H1 (cell line): Measurements from ENCODE around the gene MAGEC3. TPM values are rescaled to one million over a fixed set of nuclear protein-coding genes. Genes with fewer than 3 reads are reported as not detected.

ENCODE experiments used
- CTCF ChIA-PET: fragments of 300-600 bp; sonication (Branson Sonifier 250); formaldehyde crosslinking; loops from one replicate; lab custom pipeline; 2021; ENCODE audit not compliant: partially characterized antibody; lab: Charles Lee
- POLR2A ChIA-PET: fragments of 300-600 bp; sonication (Branson Sonifier 250); formaldehyde crosslinking; loops from one replicate; lab custom pipeline; 2021; ENCODE audit warnings: inconsistent platforms; ENCODE audit not compliant: partially characterized antibody; lab: Charles Lee
- DNase-seq, 2 experiments: peaks; one replicate each; pipeline versions ENCODE4 v3.0.0 to v3.0.0-alpha.2; 2010 to 2022; ENCODE audit warnings: low spot score in 2 of 2, low read depth in 1 of 2, mixed read lengths in 1 of 2
- FAIRE-seq: peaks from 2 replicates; lab custom pipeline; 2011; peaks lifted over from hg19 to GRCh38; lab: Jason Lieb, UNC
- H2AFZ ChIP-seq: 2 replicates; pipeline ENCODE4 v1.8.1; 2012; ENCODE audit warnings: low read length, inconsistent platforms
- H2AK5ac ChIP-seq: 2 replicates; pipeline ENCODE4 v1.6.1; 2013; ENCODE audit warnings: low read depth, low read length
- H2BK120ac ChIP-seq: replicated peaks from 2 replicates; pipeline ENCODE3; 2013; ENCODE audit warnings: low read depth, low read length, inconsistent platforms
- H2BK12ac ChIP-seq: 2 replicates; pipeline ENCODE4 v1.6.1; 2013; ENCODE audit warnings: low read depth, low read length
- H2BK15ac ChIP-seq: 2 replicates; pipeline ENCODE4 v1.6.1; 2013; ENCODE audit warnings: low read length
- H2BK20ac ChIP-seq: 2 replicates; pipeline ENCODE4 v1.6.1; 2013; ENCODE audit warnings: low read length
- H2BK5ac ChIP-seq: 2 replicates; pipeline ENCODE4 v1.6.1; 2013; ENCODE audit warnings: low read depth, low read length
- H3K14ac ChIP-seq: 2 replicates; pipeline ENCODE4 v1.6.1; 2013; ENCODE audit warnings: inconsistent platforms; ENCODE audit not compliant: insufficient read length
- H3K18ac ChIP-seq: 2 replicates; pipeline ENCODE4 v1.6.1; 2013; ENCODE audit warnings: low read length; ENCODE audit errors: extremely low read depth
- H3K23ac ChIP-seq: 2 replicates; pipeline ENCODE4 v1.6.1; 2013; ENCODE audit warnings: inconsistent platforms; ENCODE audit not compliant: insufficient read length
- H3K23me2 ChIP-seq: 2 replicates; pipeline ENCODE4 v1.6.1; 2013; ENCODE audit warnings: low read depth, low read length
- H3K27ac ChIP-seq: 2 replicates; pipeline ENCODE4 v1.6.1; 2011; ENCODE audit warnings: low read depth, low read length, inconsistent platforms
- H3K27me3 ChIP-seq, 4 experiments: replicated peaks in 1 of 4; 1 replicate in 1 of 4; 2 replicates in 3 of 4; pipeline versions ENCODE4 v1.6.1 to v1.8.1; 2011 to 2013; ENCODE audit warnings: low read length in 3 of 4, mild to moderate bottlenecking in 3 of 4, inconsistent platforms in 2 of 4, mixed read lengths in 2 of 4, moderate library complexity in 1 of 4; ENCODE audit not compliant: control insufficient read depth in 3 of 4, insufficient read depth in 3 of 4; ENCODE audit errors: extremely low read depth in 1 of 4
- H3K36me3 ChIP-seq, 4 experiments: 2 replicates each; pipeline versions ENCODE4 v1.6.1 to v1.8.1; 2011 to 2013; ENCODE audit warnings: mild to moderate bottlenecking in 4 of 4, low read length in 3 of 4, moderate library complexity in 2 of 4, control low read depth in 1 of 4, inconsistent platforms in 1 of 4; ENCODE audit not compliant: insufficient read depth in 4 of 4, control insufficient read depth in 2 of 4
- H3K4ac ChIP-seq: replicated peaks from 2 replicates; pipeline ENCODE3; 2013; ENCODE audit warnings: low read length, low read depth, mixed read lengths, inconsistent platforms; ENCODE audit not compliant: insufficient read length
- H3K4me1 ChIP-seq, 4 experiments: replicated peaks in 1 of 4; 1 replicate in 1 of 4; 2 replicates in 3 of 4; pipeline versions ENCODE4 v1.6.1 to v1.8.1; 2011 to 2013; ENCODE audit warnings: low read length in 3 of 4, inconsistent platforms in 2 of 4, mixed read lengths in 1 of 4; ENCODE audit not compliant: insufficient read depth in 4 of 4, control insufficient read depth in 3 of 4
- H3K4me2 ChIP-seq, 2 experiments: 2 replicates each; pipeline versions ENCODE4 v1.6.1 to v1.8.1; 2011 to 2013; ENCODE audit warnings: low read depth in 2 of 2, low read length in 2 of 2, control low read depth in 1 of 2, inconsistent platforms in 1 of 2, mild to moderate bottlenecking in 1 of 2; ENCODE audit not compliant: insufficient read depth in 1 of 2
- H3K4me3 ChIP-seq, 4 experiments: fragments of 200-600, 300-600 bp in 1 of 4; sonication (generic), shearing (Covaris generic), sonication (Bioruptor Twin) in 1 of 4; 2 replicates each; pipeline versions ENCODE4 v1.5.1 to v1.8.1; 2011 to 2016; ENCODE audit warnings: low read length in 4 of 4, low read depth in 3 of 4, control low read depth in 2 of 4, inconsistent platforms in 2 of 4, mild to moderate bottlenecking in 2 of 4, mixed read lengths in 1 of 4, moderate library complexity in 1 of 4; ENCODE audit not compliant: insufficient read depth in 2 of 4; ENCODE audit errors: extremely low read depth in 1 of 4
- H3K56ac ChIP-seq: replicated peaks from 2 replicates; pipeline ENCODE3; 2013; ENCODE audit warnings: low read depth, mild to moderate bottlenecking, mixed read lengths, low read length, inconsistent platforms; ENCODE audit not compliant: insufficient read length
- H3K79me1 ChIP-seq: 2 replicates; pipeline ENCODE4 v1.6.1; 2013; ENCODE audit warnings: low read depth, low read length, control low read depth
- H3K79me2 ChIP-seq, 2 experiments: 2 replicates each; pipeline versions ENCODE4 v1.6.1 to v1.8.1; 2012 to 2013; ENCODE audit warnings: low read length in 2 of 2, mild to moderate bottlenecking in 2 of 2, inconsistent platforms in 1 of 2; ENCODE audit not compliant: insufficient read depth in 2 of 2, control insufficient read depth in 1 of 2
- H3K9ac ChIP-seq, 4 experiments: replicated peaks in 1 of 4; 1 replicate in 1 of 4; 2 replicates in 3 of 4; pipeline versions ENCODE4 v1.6.1 to v1.8.1; 2011 to 2013; ENCODE audit warnings: low read depth in 3 of 4, low read length in 3 of 4, control low read depth in 2 of 4, mild to moderate bottlenecking in 2 of 4, moderate library complexity in 2 of 4, inconsistent platforms in 1 of 4; ENCODE audit errors: extremely low read depth in 1 of 4
- H3K9me3 ChIP-seq, 2 experiments: 2 replicates each; pipeline versions ENCODE4 v1.6.1 to v1.8.1; 2012 to 2013; ENCODE audit warnings: mild to moderate bottlenecking in 2 of 2, moderate library complexity in 2 of 2, control low read depth in 1 of 2, inconsistent platforms in 1 of 2, low read depth in 1 of 2, low read length in 1 of 2, mixed read lengths in 1 of 2; ENCODE audit not compliant: insufficient read depth in 2 of 2
- H4K20me1 ChIP-seq, 2 experiments: replicated peaks in 1 of 2; 2 replicates each; pipeline versions ENCODE3 to v1.8.1; 2011 to 2013; ENCODE audit warnings: inconsistent platforms in 2 of 2, low read length in 2 of 2, mild to moderate bottlenecking in 1 of 2; ENCODE audit not compliant: insufficient read depth in 2 of 2, control insufficient read depth in 1 of 2
- H4K5ac ChIP-seq: 2 replicates; pipeline ENCODE4 v1.6.1; 2013; ENCODE audit warnings: low read length, low read depth, mixed read lengths, inconsistent platforms; ENCODE audit not compliant: insufficient read length
- H4K8ac ChIP-seq: 2 replicates; pipeline ENCODE4 v1.8.0; 2013; ENCODE audit warnings: mild to moderate bottlenecking, moderate library complexity, low read length, inconsistent platforms; ENCODE audit not compliant: insufficient read depth; ENCODE audit errors: extremely low read depth
- H4K91ac ChIP-seq: replicated peaks from 2 replicates; pipeline ENCODE3; 2013; ENCODE audit warnings: low read length, mixed read lengths, inconsistent platforms; ENCODE audit not compliant: insufficient read length
- BACH1 ChIP-seq: IDR thresholded peaks from 2 replicates; pipeline ENCODE4 v1.6.1; 2012; ENCODE audit warnings: low read length, improper control_type of control experiment
- EGR1 ChIP-seq: IDR thresholded peaks from 2 replicates; pipeline ENCODE4 v1.6.1; 2011; ENCODE audit warnings: low read depth, low read length, borderline replicate concordance
- HDAC6 ChIP-seq: IDR thresholded peaks from one replicate; pipeline ENCODE4 v1.7.1; 2012; ENCODE audit warnings: low read depth, mild to moderate bottlenecking, inconsistent platforms, low read length, moderate library complexity
- KDM1A ChIP-seq: fragments of 200-600, 300-600 bp; sonication (generic); IDR thresholded peaks from 2 replicates; pipeline ENCODE4 v1.7.1; 2016; ENCODE audit warnings: mild to moderate bottlenecking, low read length, borderline replicate concordance
- POLR2AphosphoS5 ChIP-seq: IDR thresholded peaks from 2 replicates; pipeline ENCODE4 v1.6.1; 2011; ENCODE audit warnings: low read depth, low read length
- RBBP5 ChIP-seq: IDR thresholded peaks from 2 replicates; pipeline ENCODE4 v1.7.1; 2012; ENCODE audit warnings: low read depth, mild to moderate bottlenecking, inconsistent platforms, low read length, moderate library complexity, borderline replicate concordance
- RNF2 ChIP-seq: fragments of 200-900, 300-1000 bp; sonication (generic); IDR thresholded peaks from 2 replicates; pipeline ENCODE4 v1.7.1; 2016; ENCODE audit warnings: borderline replicate concordance, low read depth, mild to moderate bottlenecking, antibody characterized with exemption, low read length; ENCODE audit not compliant: poor library complexity, severe bottlenecking; ENCODE audit errors: missing control alignments
- SIRT6 ChIP-seq: IDR thresholded peaks from one replicate; pipeline ENCODE4 v1.7.1; 2012; ENCODE audit warnings: low read length, inconsistent platforms
- SP1 ChIP-seq: IDR thresholded peaks from 2 replicates; pipeline ENCODE4 v1.6.1; 2011; ENCODE audit warnings: low read depth, low read length
- WGBS, 2 experiments: shearing (Covaris generic) in 1 of 2; methylation state at CpG; one replicate each; pipeline versions ENCODE4 v1.1.6 to v1.1.7; 2013 to 2015; ENCODE audit warnings: low lambda C conversion rate in 2 of 2, mixed read lengths in 2 of 2, inconsistent platforms in 1 of 2, low coverage in 1 of 2, missing lambda C conversion rate in 1 of 2; ENCODE audit not compliant: insufficient replicate concordance in 2 of 2, insufficient coverage in 1 of 2, insufficient read length in 1 of 2; ENCODE audit errors: extremely low coverage in 1 of 2, missing lambda C conversion rate in 1 of 2; 5-methylcytosine and 5-hydroxymethylcytosine counted together
- polyA plus RNA-seq, 7 experiments: library from polyadenylated mRNA; depleted of rRNA in 3 of 7; stranded (reverse) in 5 of 7; unstranded in 2 of 7; fragments of >200 nt in 5 of 7; fragments of 200-250 nt in 2 of 7; gene quantifications; 1 replicate in 5 of 7; 2 replicates in 1 of 7; 4 replicates in 1 of 7; pipeline versions ENCODE4 v1.2.1 to v1.2.3, GENCODE V29; 2011 to 2013; ENCODE audit warnings: missing spikeins in 2 of 7, mixed read lengths in 2 of 7
- total RNA-seq: library from RNA; stranded (reverse); fragmentation: NEBNext Ultra II Directional; extraction: Animal tissue kit (Norgen Biotek cat#: 25700); gene quantifications from 2 replicates; pipeline ENCODE4 v1.2.1, GENCODE V29; 2021
- TF ChIP-seq, protein P1 (sequence below): IDR thresholded peaks from 2 replicates; pipeline ENCODE4 v1.6.1; 2012; ENCODE audit warnings: inconsistent platforms
- TF ChIP-seq, protein P2 (sequence below), 3 experiments: IDR thresholded peaks; 1 replicate in 2 of 3; 2 replicates in 1 of 3; pipeline versions ENCODE4 v1.5.1 to v1.6.1; 2011; ENCODE audit warnings: low read length in 3 of 3, mild to moderate bottlenecking in 3 of 3, inconsistent platforms in 2 of 3, low read depth in 1 of 3, moderate library complexity in 1 of 3; ENCODE audit not compliant: insufficient read depth in 1 of 3; ENCODE audit errors: control extremely low read depth in 1 of 3

The MAGEC3 gene
- total and polyA plus RNA-seq, 2 of the 8 experiments (the other 6 are each of a cell fraction or from before 2014, with no cell fraction given), result not detected

DNA sequence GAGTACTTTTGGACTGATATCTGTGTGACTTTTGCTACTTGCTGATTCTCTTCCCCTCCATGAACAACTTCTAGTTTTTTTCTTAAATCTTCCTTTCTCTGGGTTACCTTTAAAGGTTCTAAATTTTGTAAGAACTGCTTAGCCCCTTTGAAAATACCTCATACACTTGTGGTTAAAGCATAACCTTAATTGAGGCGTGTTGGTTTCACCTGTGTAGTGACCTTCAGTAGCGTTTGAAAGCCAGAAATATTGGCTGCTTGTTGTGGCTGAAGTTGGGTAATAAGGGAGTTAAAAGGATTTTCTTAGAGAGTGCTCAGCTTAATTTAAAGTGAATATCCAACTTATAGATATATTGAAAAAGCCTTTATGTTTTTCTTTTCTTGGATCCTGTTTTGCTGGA lies 97.5 kb downstream of the MAGEC3 start:
- Histone ChIP-seq H2BK20ac (no peak overlapping the region), H3K18ac (no peak overlapping the region), H3K4me2 (no peak overlapping the region), H3K23me2 (no peaks in the 10 kb centered on the region), H3K56ac (no peak overlapping the region), H3K9me3 (no peaks in the 10 kb centered on the region), H4K20me1 (no peaks in the 10 kb centered on the region), H3K4me3 (no peak overlapping the region), H4K8ac (no peak overlapping the region), H2BK5ac (no peak overlapping the region), H2AK5ac (no peak overlapping the region)
- POLR2A ChIA-PET, result no interaction called here
- no peak for TF ChIP-seq POLR2AphosphoS5
- TF ChIP-seq, protein P1, sequence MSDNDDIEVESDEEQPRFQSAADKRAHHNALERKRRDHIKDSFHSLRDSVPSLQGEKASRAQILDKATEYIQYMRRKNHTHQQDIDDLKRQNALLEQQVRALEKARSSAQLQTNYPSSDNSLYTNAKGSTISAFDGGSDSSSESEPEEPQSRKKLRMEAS, result no peak
- TF ChIP-seq HDAC6, result no peak
- TF ChIP-seq RNF2, result no peak
- no peak for TF ChIP-seq SIRT6
- TF ChIP-seq SP1, result no peak
- no peak for TF ChIP-seq BACH1
- TF ChIP-seq, protein P2, sequence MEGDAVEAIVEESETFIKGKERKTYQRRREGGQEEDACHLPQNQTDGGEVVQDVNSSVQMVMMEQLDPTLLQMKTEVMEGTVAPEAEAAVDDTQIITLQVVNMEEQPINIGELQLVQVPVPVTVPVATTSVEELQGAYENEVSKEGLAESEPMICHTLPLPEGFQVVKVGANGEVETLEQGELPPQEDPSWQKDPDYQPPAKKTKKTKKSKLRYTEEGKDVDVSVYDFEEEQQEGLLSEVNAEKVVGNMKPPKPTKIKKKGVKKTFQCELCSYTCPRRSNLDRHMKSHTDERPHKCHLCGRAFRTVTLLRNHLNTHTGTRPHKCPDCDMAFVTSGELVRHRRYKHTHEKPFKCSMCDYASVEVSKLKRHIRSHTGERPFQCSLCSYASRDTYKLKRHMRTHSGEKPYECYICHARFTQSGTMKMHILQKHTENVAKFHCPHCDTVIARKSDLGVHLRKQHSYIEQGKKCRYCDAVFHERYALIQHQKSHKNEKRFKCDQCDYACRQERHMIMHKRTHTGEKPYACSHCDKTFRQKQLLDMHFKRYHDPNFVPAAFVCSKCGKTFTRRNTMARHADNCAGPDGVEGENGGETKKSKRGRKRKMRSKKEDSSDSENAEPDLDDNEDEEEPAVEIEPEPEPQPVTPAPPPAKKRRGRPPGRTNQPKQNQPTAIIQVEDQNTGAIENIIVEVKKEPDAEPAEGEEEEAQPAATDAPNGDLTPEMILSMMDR (IDR thresholded peaks at IDR 0.05; ENCODE audit: control extremely low read depth in 1 of 3, insufficient read depth in 1 of 3, low read depth in 1 of 3, low read length in 3 of 3), result no peak
- TF ChIP-seq EGR1, result no peak
- TF ChIP-seq KDM1A, result no peak
- TF ChIP-seq RBBP5, result no peak
- TF ChIP-seq, all 59 proteins: peak for 0
- Histone ChIP-seq H4K91ac (no peak overlapping the region), H4K5ac (no peak overlapping the region), H3K4ac (no peak overlapping the region), H3K27me3 (no peaks in the 10 kb centered on the region), H2BK15ac (no peak overlapping the region), H2BK12ac (no peak overlapping the region), H3K9ac (no peak overlapping the region), H3K79me1 (no peaks in the 10 kb centered on the region), H2BK120ac (no peak overlapping the region), H3K36me3 (no peaks in the 10 kb centered on the region), H2AFZ (no peak overlapping the region), H3K4me1 (no peaks in the 10 kb centered on the region), H3K23ac (no peak overlapping the region), H3K27ac (no peak overlapping the region), H3K14ac (no peak overlapping the region), H3K79me2 (no peaks in the 10 kb centered on the region)
- FAIRE-seq (no peak), DNase-seq (no peak)
- CTCF ChIA-PET, result interaction anchor here (0.9 to 1.0 kb wide), 2 partner anchors 97 to 419 kb away, joined by 3 read pairs; no protein-coding TSS in a partner anchor
- 93% methylated on average over 2 of the region's 2 CpGs; no CpG with 5 or more reads in 1 of the 2 experiments for WGBS, 2 experiments
